NCI-H146 treated with DMSO at 0.1 percent for 48 hours (cell line): ENCODE data around the gene NSUN5.
"Not testable (repeated sequence)": the region's sequence is repeated elsewhere in the genome, so short reads cannot be mapped to it uniquely, and the experiment has no call there.

Experiments
- DNase-seq: peaks from one replicate; lab custom pipeline; 2025; ENCODE audit not compliant: unreplicated experiment; lab: John Stamatoyannopoulos, UW

NSUN5 gene

GRCh38 chr7:73297235-73297634, 11.4 kb downstream of the NSUN5 start:
- not testable (repeated sequence) for DNase-seq

GRCh38 chr7:73277210-73277609, 31.4 kb downstream of the NSUN5 start:
- DNase-seq = not testable (repeated sequence)

GRCh38 chr7:73267813-73268212, 40.8 kb downstream of the NSUN5 start:
- not testable (repeated sequence) for DNase-seq

- DNase-seq = not testable (repeated sequence)
These were observed 41.8 kb downstream of the NSUN5 start for GRCh38 chr7:73266719-73267368.

GRCh38 chr7:73262416-73262815, 46.2 kb downstream of the NSUN5 start:
- DNase-seq = not testable (repeated sequence)
